NCI-H2196 (cell line): ENCODE measurements around the gene MR1.

Experiments
- DNase-seq: peaks from one replicate; lab custom pipeline; 2025; ENCODE audit not compliant: unreplicated experiment; lab: John Stamatoyannopoulos, UW

MR1 gene

DNA sequence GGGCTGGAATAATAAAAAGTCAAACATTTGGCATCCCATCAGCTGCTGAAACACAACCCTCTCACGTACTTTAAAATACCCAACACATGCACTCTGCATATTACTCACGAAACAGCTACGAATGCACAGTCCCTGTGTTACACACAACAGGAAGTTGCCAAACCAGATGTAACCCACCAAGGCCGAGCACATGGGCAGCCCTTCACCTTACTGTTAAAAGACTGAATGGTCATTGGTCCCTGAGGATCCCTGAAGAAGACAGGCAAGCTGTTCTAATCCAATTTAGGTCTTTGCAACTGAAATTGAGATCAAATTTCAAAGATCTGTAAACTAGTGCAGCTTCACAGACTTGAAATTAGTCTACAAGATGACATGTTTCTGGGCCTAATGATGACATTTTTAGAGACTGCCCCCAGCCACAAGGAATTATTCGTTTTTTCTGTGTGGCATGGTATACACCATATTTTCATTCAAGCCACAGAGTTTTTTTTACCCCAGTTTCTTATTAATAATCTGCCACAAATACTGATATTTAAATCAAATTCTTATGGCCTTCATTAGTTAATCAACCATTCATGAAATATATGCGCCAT, 29.1 kb downstream of the MR1 start:
- DNase-seq: no peak

DNA sequence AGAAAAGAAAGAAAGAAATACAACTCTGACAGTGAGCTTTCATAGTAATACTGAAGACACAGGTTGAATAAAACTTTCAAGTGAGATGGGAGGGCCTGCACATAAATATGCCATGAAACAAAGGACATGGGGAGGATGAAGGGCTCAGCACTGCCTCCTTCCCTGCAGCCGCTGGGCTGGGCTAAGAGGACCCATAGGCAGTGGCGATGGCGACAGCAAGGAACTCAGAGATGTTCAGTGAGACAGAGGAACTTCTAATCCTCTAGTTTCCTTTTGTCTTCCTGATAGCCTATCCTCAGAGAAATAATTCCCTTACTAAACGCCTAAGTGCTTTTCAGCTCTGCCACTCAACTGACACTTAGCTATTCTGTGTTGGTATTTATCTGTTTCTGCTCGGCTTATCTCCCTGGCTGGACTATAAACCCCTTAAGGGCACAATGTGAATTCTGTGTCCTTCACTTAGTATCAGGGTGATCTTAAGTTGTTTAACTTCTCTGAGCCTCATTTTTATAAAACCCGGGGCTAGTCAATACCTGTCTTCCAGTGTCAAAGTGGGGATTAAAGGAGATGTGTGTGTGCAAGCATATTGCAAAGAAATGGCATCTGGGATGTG, 30.3 kb downstream of the MR1 start:
- no peak for DNase-seq

DNA sequence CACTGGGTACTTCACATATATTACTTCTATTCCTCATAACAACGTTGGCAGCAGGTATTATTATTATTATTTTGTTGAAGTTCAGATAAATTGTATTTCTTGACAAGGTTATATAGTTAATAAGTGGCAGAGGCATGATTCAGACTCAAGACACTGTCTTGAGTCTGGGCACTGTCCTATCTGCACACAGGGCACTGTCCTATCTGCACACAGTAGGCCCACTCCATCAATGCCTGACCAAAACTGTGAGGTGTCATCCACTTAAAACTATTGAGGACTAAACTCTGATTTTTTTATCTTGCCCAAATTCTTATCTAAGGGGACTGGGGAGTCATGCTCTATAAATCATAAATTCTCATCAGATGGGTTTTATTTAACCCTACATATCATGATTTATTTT, 30.9 kb downstream of the MR1 start:
- DNase-seq: no peak

DNA sequence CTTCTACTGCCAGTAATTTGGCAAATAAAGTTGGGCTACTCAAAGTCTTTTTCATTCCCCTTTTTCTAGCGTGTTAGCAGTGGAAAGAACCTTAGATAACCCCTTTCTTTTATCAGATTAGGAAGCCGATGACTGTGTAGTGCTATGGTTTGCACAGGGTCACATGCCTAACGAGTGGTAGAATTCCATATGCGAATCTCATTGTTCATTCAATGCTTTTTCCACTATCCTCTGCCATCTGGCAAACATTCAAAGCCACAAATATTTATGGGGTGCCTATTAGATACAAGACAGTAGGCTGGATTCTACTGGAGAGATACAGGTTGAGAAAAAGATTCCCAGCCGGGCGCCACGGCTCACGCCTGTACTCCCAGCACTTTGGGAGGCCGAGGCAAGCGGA, 39.9 kb downstream of the MR1 start:
- peak; percentile 61 for DNase-seq

DNA sequence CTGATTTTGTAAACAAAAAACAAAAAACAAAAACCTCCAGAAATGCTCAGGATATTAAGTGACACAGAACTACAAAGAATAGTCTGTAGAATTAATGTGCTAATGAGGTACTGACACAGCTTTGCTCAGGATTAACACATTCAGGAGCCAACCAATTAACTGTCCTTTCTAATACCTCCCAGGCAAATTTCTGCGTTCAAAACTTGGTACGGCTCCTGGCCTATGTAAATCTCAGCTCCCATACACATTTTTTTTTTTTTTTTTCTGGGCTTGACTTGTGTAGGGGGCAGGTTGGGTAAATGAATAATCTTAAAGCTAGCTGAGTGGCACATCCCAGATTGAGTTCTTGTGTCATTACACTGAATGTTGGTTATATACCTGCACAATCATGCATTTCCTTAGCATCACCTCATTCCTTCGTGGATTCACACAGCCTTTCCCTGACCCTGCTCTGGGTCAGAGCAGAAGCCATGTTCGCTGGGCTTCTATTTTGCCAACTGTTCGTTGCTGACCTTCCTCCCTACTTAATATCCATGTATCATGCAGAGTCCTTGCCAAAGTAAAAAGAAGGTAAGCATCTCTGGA, 42.1 kb downstream of the MR1 start:
- DNase-seq: no peak

DNA sequence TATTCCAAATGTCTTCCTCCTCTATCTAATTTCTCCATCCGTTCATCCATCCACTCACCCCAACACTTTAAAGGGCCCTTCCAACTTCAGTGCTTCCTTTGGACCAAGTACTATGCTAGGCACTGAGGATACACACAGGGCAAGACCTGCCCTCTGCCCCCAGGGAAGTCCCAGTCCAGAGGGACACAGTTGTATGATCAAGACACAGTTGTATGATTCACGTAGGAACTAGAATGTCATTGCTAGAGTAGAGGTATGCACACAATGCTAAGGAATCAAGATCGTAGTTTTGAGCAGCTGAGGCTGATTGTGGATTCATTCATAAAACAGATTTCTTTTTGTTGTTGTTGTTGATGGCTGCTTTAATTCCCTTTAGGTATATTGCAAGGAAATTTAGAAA, 43.1 kb downstream of the MR1 start:
- no peak for DNase-seq

DNA sequence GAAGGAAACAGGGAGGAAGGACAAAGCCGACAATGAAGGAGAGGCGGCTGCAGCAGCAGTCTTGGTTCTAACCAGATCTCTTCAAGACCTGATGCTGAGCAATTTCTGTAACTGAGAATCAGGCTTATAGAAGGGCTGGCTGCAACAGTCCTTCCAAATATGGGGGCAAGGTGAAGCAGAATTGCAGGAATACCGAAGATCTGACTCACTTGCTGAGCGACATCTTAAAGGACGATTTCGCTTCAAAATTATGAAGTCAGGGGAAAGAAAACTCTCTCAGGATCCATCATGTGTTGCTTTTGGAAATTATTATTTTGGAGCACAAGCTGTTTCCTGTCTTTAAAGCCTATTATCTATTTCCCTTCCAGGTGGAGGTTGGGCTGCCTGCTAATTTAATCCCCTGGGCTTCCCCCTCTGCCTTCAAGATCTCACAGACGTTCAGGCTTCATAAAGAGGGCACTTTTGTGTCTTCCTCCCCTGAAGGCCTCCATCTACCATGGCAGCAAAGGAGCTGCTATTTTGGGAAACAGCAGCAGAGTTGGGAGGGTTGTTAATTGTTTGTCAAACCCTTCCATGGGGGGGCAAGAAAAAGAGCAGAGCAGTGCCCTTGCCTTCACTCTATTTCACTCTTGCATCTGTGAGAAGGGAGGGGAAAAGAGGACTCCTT, 43.9 kb downstream of the MR1 start:
- no peak for DNase-seq

DNA sequence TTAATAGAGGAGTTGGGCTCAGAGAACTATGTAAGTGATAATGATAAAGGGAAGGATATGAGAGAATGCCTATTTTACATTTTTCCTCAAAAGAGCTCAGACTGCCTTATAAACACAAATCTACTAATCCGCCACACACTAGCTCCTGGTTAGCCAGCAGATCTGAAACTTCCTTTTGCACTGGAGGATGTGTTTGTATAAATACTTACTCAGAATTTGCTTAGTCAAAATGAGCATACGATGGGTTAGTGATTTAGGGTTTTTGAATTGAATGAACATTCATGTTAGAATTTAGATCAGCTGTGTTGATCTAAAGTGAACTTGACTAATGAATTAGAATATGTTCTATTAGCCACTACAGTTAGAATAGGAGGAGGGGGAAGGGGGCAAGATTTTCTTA, 45.6 kb downstream of the MR1 start:
- no peak for DNase-seq

DNA sequence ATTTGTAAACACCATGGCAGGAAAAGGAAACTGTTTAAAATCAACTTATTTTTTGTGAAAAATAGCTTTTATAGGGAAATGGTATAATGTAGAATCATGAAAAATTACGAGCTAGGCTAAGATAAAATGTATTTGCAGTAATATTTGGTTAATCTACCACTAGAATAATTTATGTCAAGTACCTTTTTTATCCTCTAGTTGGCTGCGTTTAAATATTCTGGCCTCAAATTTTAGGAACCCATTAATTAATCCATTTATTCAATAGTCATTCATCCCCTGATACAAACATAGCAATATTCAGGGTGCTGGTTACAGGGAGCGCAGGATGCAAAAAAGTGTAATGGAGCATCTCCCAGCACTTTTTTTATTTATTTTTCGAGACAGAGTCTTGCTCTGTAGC, 46.1 kb downstream of the MR1 start:
- DNase-seq: no peak

DNA sequence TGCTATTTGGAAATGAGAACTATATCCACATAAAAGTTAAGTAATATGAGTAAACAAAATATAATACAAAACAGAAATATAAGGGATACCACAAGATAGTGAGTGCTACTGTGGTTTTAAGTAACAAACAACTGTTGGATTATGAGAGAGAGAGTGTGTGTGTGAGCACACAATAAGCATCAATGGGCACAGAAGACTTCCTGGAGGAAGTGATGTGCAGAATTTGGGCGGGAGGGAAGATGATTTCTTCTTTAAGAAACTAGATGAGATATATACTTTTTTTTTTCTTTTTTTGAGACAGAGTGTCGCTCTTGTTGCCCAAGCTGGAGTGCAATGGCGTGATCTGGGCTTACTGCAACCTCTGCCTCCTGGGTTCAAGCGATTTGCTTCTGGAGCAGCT, 46.8 kb downstream of the MR1 start:
- no peak for DNase-seq

DNA sequence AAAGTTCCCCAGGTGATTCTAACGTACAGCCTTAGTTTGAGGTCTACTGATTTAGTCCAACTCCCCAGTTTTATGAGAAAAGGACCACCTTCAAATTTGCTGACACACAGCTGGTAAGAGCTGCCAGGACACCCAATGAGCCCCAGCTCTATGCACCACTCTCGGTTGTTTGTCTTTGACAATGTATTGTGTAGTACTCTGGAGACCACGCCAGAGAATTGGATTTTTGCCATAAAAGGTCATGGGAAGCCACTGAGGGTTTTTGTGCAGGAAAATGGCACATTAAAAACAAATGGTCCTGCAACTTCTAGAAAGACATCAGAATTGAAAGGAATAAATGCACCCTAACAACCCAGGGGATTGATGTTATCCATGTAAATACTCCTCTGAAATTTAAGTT, 47.6 kb downstream of the MR1 start:
- no peak for DNase-seq

DNA sequence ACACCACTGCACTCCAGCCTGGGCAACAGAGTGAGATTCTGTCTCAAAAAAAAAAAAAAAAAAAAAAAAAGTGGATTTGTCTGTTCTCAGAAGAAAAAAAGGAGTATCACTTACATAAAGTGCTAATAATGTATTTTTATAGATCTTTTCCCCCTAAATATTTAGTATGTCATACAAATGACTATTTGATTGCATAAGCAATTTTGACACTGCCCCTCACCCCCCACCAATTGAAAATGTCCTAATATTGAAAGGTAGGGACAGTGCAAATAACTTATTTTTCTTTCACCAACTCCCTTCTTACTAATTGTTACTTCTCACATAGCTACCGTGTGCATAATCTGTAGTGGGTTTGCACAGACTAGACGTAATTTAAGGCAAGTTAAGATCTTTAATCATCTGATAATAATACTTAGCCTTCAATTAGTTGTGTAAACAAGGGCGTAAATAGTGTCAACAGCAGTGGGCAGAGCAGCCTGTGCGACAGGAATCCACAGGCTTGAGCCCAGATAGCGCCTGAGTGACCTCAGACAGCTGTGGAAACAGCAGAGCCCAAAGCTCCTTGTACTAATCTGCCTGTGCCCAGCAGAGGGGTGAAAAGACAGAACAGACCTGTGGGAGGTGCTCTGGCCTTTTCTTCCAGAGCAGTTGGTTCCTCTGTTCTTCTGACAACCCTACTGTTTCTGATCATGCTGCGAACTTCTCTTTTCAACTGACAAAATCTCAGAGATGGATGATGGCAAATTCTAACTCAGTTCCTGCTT, 50.2 kb downstream of the MR1 start:
- peak; percentile 55 for DNase-seq

DNA sequence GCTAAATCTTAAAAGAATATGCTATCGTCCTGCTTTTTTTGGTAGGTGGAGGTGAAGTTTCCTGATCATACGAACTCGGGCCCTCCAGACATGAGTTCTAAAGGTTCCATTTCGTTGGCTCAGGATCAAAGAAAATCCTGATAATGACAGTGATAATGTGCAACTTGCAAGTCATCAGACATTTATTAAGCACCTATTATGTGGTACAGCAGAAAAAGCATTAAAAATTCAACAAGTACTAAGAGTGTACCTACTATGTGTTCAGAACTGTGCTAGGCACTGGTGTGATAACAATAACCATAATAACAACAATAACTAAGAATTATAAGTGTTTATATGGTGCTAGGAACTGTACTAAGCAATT, 50.8 kb downstream of the MR1 start:
- DNase-seq: no peak

DNA sequence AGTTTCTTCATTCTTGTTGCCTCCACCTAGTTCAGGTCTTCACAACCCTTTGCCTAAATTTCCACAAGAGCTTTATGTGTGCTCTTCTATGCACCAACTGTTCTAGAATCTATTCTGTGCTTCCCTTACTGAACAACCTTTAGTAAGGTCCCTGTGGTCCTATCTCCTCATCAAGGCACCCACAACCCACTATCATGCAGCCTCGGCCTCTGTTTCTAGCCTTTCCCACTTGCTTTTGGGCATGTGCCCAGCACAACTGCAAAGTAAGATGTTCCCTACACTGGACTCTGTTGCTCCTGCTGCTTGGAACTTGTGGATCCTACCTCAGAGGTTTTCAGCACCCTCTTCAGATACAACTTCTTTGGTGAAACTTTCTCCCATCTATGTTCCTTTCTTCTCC, 52.3 kb downstream of the MR1 start:
- DNase-seq: no peak

DNA sequence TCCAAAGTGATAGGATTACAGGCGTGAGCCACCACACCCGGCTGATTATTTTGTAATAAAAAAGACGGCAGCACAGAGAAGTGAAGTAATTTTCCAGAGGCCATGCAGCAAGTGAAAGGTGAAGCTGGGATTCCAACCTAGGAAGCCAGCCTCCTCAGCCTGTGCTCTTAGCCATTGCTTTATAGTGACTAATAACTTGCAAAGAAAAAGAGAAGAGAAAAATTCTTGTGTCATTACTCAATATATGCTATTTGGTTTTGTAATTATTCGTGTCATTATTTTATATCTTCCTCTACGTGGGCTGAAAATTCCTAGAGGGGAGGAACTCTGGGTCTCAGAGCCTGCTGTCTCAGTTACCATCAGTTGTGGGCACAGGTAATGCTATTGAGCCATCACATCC, 53.1 kb downstream of the MR1 start:
- DNase-seq: no peak

DNA sequence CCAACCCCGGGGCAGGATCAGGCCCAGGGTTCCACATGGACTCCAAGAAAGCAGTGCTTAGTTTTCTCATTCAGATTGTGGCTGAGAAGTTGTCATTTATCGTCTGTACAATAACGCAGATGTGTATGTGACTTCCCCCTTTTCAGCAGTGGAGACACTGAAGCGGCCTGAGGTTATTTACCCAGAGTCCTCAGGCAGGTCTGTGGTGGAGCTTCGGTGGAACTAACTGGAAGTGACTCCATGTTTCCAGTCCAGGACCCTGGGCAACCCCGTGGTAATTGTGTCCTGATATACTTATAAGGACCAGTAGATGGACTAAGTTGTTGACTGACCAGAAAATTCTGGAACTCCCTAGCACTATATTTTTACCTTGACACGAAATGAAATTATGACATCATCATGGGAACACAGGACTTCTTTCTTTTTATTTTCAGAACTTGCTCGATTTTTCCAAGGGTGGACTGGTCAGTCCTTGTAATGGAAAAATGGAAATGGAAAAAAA, 53.7 kb downstream of the MR1 start:
- DNase-seq: no peak

DNA sequence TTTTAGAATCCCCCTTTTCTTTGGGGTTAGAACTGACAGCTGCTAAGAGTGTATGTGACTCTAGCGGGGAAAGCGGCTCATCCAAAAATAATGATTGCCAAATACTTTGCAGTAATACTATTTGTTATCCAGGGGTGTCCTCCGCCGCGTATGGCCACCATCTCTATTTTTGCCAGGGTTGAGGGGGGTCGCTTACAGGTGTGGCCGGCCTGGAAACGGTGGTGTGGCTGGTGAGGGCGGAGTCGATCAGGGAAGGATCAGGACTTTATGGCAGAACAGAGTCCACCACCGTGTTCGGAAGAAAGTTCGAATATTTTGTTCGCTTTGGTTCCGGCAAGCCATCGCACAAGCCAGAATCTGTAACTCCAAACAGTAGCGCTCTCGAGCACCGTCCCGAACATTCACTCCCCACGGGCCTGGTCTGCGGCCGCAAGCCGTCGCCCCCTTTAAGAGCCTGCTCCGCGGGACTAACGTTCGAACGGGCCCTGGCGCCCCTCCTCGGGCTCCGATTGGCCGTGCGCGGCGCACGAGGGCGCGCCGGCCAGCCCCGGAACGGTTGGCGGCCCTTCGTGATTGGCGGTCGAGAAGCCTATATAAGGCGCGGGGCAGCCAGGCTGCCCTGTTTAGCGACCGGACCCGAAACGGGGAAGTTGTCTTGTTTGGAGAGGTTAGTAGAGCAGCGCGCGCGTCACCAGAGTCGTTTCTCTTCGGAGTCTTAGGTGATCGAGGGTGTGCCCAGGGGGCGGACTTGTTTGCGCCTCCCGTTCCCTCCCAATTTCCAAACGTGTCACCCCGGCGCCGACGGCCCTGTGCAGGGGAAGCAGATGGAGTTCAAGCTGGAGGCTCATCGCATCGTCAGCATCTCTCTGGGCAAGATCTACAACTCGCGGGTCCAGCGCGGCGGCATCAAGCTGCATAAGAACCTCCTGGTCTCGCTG, 54.6 kb downstream of the MR1 start, which contains the start of gene IER5:
Gene IER5, plus strand, starts transcription at position 622 of the 938 bp plus-strand sequence. Its CDS starts 203 bp downstream, at position 825.
- DNase-seq: peak; percentile 95

DNA sequence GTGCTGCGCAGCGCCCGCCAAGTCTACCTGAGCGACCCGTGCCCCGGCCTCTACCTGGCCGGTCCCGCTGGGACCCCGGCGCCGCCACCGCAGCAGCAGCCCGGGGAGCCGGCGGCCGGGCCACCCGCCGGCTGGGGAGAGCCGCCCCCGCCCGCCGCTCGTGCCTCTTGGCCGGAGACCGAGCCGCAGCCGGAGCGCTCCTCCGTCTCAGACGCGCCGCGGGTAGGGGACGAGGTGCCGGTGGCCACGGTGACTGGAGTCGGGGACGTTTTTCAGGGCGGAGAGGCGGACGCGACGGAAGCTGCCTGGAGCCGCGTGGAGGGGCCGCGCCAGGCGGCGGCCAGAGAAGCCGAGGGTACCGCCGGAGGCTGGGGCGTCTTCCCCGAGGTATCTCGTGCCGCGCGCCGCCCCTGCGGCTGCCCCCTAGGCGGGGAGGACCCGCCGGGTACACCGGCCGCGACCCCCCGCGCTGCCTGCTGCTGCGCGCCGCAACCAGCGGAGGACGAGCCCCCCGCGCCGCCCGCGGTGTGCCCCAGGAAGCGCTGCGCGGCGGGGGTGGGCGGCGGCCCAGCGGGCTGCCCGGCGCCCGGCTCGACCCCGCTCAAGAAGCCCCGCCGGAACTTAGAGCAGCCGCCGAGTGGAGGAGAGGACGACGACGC, 55.4 kb downstream of the MR1 start:
- no peak for DNase-seq

DNA sequence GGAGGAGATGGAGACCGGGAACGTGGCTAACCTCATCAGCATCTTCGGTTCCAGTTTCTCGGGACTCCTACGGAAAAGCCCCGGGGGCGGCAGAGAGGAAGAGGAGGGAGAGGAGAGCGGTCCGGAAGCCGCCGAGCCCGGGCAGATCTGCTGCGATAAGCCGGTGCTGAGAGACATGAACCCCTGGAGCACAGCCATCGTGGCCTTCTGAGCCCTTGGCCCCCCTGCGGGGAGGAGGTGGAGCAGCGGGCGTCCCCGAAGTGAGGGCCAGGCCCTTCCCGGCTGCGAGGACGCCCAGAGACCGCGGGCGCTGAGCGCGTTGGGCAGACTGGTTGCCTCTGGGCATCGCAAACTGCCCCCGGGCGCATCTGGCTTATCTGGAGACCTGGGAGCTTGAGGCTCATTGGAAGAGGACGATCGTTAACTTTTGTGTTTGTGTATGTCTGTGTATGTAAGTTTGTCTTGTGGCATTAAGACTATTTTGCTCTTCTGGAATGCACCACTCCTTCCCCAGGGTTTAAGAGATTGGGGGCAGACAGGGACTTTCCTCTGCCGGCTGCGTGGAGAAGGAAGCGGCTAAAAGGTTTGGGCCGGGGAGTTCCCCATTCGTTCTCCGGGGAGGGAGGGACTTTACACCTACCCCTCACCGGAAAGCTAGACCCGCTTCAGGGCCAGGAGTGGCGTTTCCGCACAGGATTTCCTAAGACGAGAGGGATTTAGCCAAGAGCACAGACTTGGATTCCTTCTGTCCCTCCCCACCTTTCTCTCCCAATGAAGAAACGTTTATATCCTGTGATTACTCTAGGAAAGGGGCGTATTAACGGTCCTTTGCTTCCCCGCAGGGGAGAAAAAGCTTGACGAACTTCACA, 56.1 kb downstream of the MR1 start:
- DNase-seq: peak; percentile 37
